ENCODE data around the gene NEUROD6.

GRCh38 chr7:31340603-31341002 is at the start of gene NEUROD6:
- TF ChIP-seq CTCF (IDR thresholded peaks at IDR 0.05; ENCODE audit: insufficient read depth, low read length, poor library complexity, severe bottlenecking) = no peak
- TF ChIP-seq EZH2phosphoT487 (conservative IDR thresholded peaks at IDR 0.05; ENCODE audit: low read length) = no peak

All from SU-DHL-6 (cell line).